Fibroblast of lung (primary cell): ENCODE measurements around the gene RANBP10.

Experiments
- CTCF ChIP-seq, 2 donors: IDR thresholded peaks in 1 of 2; conservative IDR thresholded peaks in 1 of 2; 1 replicate in 1 of 2; 2 replicates in 1 of 2; pipeline ENCODE4 v1.5.1; 2011 to 2012; ENCODE audit warnings: low read length in 2 of 2, control low read depth in 1 of 2, inconsistent platforms in 1 of 2, low read depth in 1 of 2, mild to moderate bottlenecking in 1 of 2
- EZH2 ChIP-seq: IDR thresholded peaks from 2 replicates; pipeline ENCODE4 v1.5.1; 2012; ENCODE audit warnings: low read length, control low read depth, mild to moderate bottlenecking; ENCODE audit errors: missing control alignments

DNA sequence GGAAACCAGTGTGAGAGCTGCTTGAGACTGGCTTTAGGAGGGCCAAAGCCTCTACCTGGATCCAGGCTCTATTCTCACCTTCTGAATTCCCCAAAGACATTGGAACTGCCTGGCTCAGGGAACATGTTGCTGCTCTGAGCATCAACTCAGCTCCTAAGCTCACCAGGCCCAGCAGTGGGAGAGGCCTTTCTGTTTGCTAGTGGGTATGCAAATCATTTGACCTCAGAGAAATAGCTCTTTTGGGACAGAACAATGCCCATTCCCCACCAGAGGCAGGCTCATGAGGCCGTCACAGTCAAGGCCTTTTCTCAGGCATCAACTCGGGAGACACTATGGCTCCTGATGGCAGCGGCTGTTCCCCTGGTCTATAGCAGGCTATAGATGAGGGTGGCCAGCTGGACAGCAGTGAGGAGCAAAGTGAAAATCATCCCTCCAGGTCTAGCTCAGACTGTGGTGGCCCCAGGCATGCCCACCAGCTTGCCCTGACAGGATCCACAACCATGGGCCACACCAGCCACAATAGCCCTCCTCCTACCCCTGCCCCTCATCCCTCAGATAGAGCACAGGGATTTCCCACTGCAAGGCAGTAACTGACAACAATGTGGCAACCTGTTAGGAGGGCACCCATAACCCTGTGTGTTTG, 56.8 kb downstream of the RANBP10 start:
- TF ChIP-seq CTCF (conservative IDR thresholded peaks at IDR 0.05 in 1 of 2, IDR thresholded peaks at IDR 0.05 in 1 of 2; ENCODE audit: low read depth in 1 of 2, low read length in 2 of 2) (no peak), EZH2 (no peak)
